DND-41 (cell line): ENCODE results near the gene ZBTB7B.

Experiments
- EZH2 ChIP-seq: IDR thresholded peaks from 3 replicates; pipeline ENCODE4 v1.6.1; 2012; ENCODE audit warnings: borderline replicate concordance, low read depth, mild to moderate bottlenecking, moderate library complexity, low read length, inconsistent platforms; ENCODE audit not compliant: severe bottlenecking
- TF ChIP-seq, protein P1 (sequence below): IDR thresholded peaks from 2 replicates; pipeline ENCODE4 v1.5.1; 2012; ENCODE audit warnings: borderline replicate concordance, low read length, moderate library complexity, mild to moderate bottlenecking; ENCODE audit not compliant: poor library complexity, severe bottlenecking; ENCODE audit errors: extremely low read depth

DNA sequence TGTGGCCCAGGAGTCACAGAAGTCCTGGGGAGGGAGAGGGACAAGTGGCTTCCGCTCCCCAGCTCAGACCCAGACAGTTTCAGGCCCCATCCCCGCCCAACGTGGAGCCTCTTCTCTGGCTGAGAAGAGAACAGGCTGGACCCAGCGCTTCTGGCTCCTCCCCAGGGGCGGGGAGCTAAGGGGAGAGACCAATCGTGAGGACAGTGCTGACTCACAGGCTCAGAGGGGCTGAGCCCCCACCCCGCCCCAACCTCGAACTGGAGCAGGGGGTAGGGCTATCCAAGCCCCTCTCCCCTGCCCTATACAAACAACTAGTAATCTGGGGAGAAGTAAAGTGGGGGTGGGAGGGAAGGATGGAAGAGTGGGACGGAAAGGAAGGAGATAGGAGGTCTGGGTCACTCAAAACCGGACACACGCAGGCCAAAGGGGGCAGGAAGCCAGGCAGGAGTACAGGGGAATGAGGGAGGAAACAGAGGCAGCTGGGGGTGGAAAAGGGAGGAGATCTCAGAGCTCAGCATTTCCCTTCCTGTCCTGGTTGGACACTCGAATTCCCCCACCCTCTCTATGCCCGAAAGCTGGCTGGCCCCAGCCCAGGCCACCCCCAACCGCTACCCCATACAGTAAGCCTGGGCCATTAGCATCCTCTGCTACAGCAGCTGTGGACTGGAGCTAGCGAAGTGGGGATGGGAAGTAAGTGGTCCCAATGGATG lies 31.8 kb upstream of the ZBTB7B start, which contains the start of gene SHC1:
- TF ChIP-seq, protein P1, sequence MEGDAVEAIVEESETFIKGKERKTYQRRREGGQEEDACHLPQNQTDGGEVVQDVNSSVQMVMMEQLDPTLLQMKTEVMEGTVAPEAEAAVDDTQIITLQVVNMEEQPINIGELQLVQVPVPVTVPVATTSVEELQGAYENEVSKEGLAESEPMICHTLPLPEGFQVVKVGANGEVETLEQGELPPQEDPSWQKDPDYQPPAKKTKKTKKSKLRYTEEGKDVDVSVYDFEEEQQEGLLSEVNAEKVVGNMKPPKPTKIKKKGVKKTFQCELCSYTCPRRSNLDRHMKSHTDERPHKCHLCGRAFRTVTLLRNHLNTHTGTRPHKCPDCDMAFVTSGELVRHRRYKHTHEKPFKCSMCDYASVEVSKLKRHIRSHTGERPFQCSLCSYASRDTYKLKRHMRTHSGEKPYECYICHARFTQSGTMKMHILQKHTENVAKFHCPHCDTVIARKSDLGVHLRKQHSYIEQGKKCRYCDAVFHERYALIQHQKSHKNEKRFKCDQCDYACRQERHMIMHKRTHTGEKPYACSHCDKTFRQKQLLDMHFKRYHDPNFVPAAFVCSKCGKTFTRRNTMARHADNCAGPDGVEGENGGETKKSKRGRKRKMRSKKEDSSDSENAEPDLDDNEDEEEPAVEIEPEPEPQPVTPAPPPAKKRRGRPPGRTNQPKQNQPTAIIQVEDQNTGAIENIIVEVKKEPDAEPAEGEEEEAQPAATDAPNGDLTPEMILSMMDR, result no peak
- no peak for TF ChIP-seq EZH2
